GM19397 (cell line): ENCODE results near the gene LPCAT4.
"Not testable (repeated sequence)": the region's sequence is repeated elsewhere in the genome, so short reads cannot be mapped to it uniquely, and the experiment has no call there.

Experiments
- ATAC-seq: cut with Tn5 transposase; IDR thresholded peaks from one replicate; pipeline ENCODE4 v1.9.1; 2021; ENCODE audit warnings: mild to moderate bottlenecking, moderate library complexity; ENCODE audit not compliant: unreplicated experiment

Gene LPCAT4, protein sequence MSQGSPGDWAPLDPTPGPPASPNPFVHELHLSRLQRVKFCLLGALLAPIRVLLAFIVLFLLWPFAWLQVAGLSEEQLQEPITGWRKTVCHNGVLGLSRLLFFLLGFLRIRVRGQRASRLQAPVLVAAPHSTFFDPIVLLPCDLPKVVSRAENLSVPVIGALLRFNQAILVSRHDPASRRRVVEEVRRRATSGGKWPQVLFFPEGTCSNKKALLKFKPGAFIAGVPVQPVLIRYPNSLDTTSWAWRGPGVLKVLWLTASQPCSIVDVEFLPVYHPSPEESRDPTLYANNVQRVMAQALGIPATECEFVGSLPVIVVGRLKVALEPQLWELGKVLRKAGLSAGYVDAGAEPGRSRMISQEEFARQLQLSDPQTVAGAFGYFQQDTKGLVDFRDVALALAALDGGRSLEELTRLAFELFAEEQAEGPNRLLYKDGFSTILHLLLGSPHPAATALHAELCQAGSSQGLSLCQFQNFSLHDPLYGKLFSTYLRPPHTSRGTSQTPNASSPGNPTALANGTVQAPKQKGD

DNA sequence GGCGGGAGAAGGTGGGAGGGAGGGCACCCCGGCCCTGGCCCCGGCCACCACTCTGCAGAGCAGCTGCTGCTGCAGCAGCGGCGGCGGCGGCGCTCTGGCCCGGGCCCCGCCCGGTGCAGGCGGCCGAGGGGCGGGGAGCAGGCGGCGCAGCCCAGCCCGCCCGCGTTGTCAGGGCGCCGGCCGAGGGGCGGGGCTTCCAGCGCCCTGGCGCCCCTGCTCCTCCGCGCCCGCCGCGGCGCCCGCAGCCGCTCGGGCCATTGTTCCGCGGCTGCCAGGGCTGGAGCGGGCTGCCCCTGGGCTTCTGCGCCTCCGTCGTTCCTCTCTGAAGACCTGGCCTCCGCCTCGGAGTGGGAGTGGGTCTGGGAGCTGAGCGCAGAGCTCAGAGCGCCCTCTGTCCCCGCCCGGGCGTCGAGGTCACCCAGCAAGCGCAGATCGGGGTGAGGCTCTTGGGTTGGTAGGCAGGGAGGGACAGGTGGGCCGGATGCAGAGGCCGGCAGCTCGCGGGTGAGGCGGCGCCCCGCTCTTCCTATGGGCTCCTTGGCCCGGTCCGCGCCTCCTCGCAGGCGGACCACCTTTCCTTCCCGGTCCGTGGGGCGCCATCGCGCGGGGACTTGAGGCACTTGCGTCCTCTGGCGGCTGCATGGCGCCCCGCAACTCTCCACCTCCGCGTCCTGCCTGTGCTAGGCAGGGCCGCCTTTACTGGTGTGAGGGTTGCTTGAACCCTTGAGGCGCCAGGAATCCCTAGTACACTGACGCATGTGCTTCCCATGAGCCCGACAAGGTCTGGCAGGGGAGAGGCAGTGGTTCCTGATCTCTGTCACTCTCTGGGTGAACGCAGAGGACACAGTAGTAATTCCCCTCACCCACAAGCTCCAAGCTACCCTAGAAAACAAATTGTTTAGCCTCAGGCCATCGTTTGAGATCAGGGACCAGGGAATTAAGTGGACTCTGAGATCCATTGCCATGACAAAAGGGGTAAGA, at the start of gene LPCAT4:
LPCAT4 (minus strand) TSS at position 96 of the 981 bp plus-strand sequence. CDS start 96 bp downstream, outside the sequence.
- ATAC-seq = peak; percentile 84

DNA sequence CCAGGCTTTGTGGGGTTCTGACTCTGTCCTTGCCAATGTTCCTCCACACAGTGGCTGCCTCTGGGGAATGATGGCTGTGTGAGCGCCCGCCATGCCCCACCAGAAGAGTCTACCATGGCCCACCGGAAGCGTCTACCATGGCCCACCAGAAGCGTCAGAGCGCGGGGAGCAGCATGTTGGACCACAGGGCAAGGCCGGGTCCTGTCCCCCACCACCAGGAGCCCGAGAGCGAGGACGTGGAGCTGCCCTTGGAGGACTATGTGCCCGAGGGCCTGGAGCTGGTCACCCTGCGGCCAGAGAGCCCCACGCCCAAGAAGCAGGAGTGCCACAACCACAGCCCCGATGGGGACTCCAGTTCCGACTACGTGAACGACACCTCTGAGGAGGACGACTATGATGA, 42.5 kb upstream of the LPCAT4 start:
- ATAC-seq = not testable (repeated sequence)

DNA sequence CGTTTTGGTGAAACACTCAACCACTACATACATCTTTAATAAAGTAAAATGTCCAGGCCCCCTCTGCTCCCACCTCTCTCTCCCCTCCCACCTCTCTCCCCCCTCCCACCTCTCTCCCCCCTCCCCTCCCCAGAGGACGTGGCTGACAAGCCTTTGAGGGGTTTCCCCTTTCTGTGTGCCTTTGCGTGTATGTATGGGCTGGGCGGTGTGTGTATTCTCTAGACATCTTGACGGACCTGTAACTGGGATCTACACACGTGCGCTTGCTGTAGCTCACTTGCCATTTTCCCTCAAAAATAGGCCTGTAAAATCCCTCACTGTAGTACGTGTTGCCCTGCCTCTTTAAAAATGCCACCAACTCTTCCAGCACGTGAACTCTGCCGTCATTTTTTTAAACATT, 42.0 kb upstream of the LPCAT4 start:
- not testable (repeated sequence) for ATAC-seq

GRCh38 chr15:34403899-34404298, 36.9 kb upstream of the LPCAT4 start:
- ATAC-seq = not testable (repeated sequence)

DNA sequence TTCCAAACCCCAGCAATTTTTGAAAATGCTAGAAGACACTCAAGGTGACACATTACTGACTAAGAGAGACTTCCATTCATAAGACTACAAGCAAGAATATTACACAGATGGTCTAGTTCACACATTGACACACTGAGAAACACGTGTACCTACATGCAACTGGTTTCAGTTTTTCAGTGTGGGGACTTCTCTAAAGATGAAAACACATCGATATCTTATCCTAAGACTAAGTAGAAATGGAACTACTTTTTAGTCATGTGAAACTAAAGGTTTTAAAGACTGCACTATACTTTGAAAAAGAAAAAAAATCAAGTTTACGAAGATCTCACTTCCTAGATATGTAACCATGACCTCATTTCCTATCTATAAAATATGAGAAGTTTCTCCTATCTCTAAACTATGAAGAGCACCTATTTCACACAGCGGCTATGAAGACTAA, 36.2 kb upstream of the LPCAT4 start:
- not testable (repeated sequence) for ATAC-seq

- ATAC-seq = not testable (repeated sequence)
Observed at GRCh38 chr15:34397637-34398259, 30.8 kb upstream of the LPCAT4 start.

DNA sequence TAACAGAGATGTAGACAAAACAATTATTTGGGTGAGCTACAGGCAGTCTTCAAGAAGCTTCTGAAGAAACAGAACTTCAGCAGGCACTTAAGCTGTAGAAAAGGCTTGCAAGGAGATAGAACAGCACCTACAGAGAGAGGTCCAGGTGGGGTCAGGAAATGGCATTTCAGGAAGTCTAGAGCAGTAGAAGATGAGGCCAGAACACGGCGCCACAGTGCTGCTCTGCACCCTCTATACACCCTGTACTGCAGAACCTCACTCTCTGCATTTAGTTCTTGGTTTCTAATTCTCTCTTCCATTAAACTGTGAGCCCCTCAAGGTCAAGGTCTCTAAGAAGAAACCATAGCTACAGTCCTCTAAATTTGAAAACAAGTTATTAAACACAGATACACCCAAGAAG, 26.0 kb upstream of the LPCAT4 start:
- not testable (repeated sequence) for ATAC-seq

DNA sequence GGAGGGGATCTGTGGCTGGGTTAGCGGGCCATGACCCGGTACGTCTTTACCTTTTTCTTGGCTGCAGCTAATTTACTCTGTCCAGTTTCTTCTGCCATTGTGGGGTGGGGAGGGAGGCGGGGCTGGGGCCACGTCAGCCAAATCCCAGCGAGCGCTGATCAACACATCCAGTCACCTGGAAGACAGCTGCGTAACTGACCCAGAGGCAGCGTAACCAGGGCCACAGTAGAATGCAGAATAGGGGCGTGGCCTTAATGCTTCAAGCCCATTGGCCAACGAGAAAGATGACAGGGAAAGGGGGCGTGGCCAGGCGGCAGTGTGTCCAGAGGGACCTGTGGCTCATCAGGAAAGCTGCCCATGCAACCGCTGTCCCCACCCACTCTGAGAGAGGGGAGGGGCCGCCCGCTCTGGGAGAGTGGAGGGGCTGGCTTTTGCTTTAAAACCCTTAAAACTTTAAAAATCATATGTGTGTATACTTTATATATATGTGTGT, 22.6 kb upstream of the LPCAT4 start:
- not testable (repeated sequence) for ATAC-seq

DNA sequence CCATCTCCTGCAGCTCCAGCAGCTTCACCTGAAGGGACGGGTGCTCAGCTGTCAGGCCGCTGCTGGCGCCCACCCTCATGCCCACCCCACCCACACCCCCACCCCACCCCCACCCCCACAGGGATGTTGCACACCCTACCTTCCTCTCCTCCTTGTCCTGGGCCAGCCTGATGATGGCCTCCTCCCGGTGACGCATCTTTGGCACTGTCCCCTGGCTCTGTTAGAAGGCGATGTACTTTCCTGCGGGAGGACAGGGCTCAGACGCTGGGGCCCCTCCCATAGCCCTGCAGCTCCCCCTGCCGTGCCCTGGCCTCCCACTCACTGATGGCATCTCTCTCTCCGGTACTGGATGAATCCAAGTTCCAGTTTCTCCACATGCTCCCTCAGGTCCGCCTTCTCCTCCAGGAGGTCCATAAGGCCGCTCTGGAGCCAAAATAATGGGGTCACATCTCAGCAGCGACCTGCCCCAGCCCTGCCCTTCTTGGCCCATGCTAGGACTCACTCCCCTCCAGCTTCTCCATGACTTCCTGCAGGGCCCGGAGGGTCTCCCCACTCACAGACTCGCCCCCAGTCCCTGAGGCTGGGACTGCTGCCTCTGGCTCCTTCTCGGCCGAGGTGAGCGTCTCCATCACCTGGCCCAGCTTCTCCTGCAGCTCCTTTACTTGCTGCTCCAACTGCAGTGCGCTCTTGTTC, 15.0 kb upstream of the LPCAT4 start:
- not testable (repeated sequence) for ATAC-seq

GRCh38 chr15:34380491-34380890, 13.5 kb upstream of the LPCAT4 start:
- ATAC-seq = not testable (repeated sequence)

DNA sequence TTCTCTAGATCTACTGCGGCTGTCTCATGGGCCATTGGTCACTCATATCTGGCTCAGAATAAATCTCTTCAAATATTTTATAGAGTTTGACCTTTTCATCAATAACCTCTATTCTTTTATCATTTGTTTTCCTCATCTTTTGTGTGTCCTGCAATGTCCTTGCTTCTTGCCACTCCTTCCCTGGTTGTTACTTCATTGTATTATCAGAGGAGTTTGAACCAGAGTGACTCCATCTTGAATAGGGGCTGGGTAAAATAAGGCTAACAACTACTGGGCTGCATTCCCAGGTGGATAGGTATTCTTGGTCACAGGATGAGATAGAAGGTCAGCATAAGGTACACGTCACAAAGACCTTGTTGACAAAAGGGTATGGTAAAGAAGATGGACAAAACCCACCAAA, 9.9 kb upstream of the LPCAT4 start:
- ATAC-seq = no peak

DNA sequence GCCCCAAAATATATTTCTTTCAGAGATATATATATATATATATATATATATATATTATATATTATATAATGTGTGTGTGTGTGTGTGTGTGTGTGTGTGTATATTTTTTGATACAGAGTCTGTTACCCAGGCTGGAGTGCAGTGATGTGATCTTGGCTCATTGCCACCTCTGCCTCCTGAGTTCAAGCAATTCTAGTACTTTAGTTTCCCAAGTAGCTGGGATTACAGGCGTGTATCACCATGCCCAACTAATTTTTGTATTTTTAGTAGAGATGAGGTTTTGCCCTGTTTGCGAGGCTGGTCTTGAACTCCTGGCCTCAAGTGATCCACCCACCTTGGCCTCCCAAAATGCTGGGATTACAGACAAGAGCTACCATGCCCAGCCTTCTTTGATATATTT, 8.5 kb upstream of the LPCAT4 start:
- ATAC-seq = not testable (repeated sequence)

- no peak for ATAC-seq
Observed at GRCh38 chr15:34374816-34375215, 7.8 kb upstream of the LPCAT4 start.

GRCh38 chr15:34373951-34374350, 7.0 kb upstream of the LPCAT4 start:
- ATAC-seq = no peak

DNA sequence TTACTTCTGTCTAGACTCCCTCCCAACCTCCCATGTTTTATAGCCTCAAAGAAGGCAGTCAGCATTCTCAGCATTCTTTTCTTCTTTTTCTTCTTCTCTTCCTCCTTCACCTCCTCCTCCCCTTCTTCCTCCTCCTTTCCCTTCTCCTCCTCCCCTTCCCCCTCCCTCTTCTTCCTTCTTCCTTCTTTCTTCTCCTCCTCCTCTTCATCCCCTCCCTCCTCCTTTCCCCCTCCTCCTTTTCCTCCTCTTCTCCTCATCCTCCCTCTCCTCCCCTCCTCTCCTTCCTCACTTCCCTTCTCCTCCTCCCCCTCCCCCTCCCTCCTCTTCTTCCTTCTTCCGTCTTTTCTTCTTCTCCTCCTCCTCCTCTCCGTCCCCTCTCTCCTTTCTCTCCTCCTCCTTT, 3.6 kb upstream of the LPCAT4 start:
- no peak for ATAC-seq

GRCh38 chr15:34370129-34370528, 3.1 kb upstream of the LPCAT4 start:
- ATAC-seq = no peak

- ATAC-seq = no peak
Observed at GRCh38 chr15:34366271-34367065, 528 bp downstream of the LPCAT4 start.

- ATAC-seq = no peak
Observed at GRCh38 chr15:34365836-34366235, 1.2 kb downstream of the LPCAT4 start.
